H1 (cell line): ENCODE data around the gene ZDHHC11. TPM values are rescaled to one million over a fixed set of nuclear protein-coding genes. Genes with fewer than 3 reads are reported as not detected.

Experiments used
- CTCF ChIA-PET: fragments of 300-600 bp; sonication (Branson Sonifier 250); formaldehyde crosslinking; loops from one replicate; lab custom pipeline; 2021; ENCODE audit not compliant: partially characterized antibody; lab: Charles Lee
- POLR2A ChIA-PET: fragments of 300-600 bp; sonication (Branson Sonifier 250); formaldehyde crosslinking; loops from one replicate; lab custom pipeline; 2021; ENCODE audit warnings: inconsistent platforms; ENCODE audit not compliant: partially characterized antibody; lab: Charles Lee
- DNase-seq, 2 experiments: peaks; one replicate each; pipeline versions ENCODE4 v3.0.0 to v3.0.0-alpha.2; 2010 to 2022; ENCODE audit warnings: low spot score in 2 of 2, low read depth in 1 of 2, mixed read lengths in 1 of 2
- FAIRE-seq: peaks from 2 replicates; lab custom pipeline; 2011; peaks lifted over from hg19 to GRCh38; lab: Jason Lieb, UNC
- H2AFZ ChIP-seq: 2 replicates; pipeline ENCODE4 v1.8.1; 2012; ENCODE audit warnings: low read length, inconsistent platforms
- H2AK5ac ChIP-seq: 2 replicates; pipeline ENCODE4 v1.6.1; 2013; ENCODE audit warnings: low read depth, low read length
- H2BK120ac ChIP-seq: replicated peaks from 2 replicates; pipeline ENCODE3; 2013; ENCODE audit warnings: low read depth, low read length, inconsistent platforms
- H2BK12ac ChIP-seq: 2 replicates; pipeline ENCODE4 v1.6.1; 2013; ENCODE audit warnings: low read depth, low read length
- H2BK15ac ChIP-seq: 2 replicates; pipeline ENCODE4 v1.6.1; 2013; ENCODE audit warnings: low read length
- H2BK20ac ChIP-seq: 2 replicates; pipeline ENCODE4 v1.6.1; 2013; ENCODE audit warnings: low read length
- H2BK5ac ChIP-seq: 2 replicates; pipeline ENCODE4 v1.6.1; 2013; ENCODE audit warnings: low read depth, low read length
- H3K14ac ChIP-seq: 2 replicates; pipeline ENCODE4 v1.6.1; 2013; ENCODE audit warnings: inconsistent platforms; ENCODE audit not compliant: insufficient read length
- H3K18ac ChIP-seq: 2 replicates; pipeline ENCODE4 v1.6.1; 2013; ENCODE audit warnings: low read length; ENCODE audit errors: extremely low read depth
- H3K23ac ChIP-seq: 2 replicates; pipeline ENCODE4 v1.6.1; 2013; ENCODE audit warnings: inconsistent platforms; ENCODE audit not compliant: insufficient read length
- H3K23me2 ChIP-seq: 2 replicates; pipeline ENCODE4 v1.6.1; 2013; ENCODE audit warnings: low read depth, low read length
- H3K27ac ChIP-seq: 2 replicates; pipeline ENCODE4 v1.6.1; 2011; ENCODE audit warnings: low read depth, low read length, inconsistent platforms
- H3K27me3 ChIP-seq, 4 experiments: replicated peaks in 1 of 4; 1 replicate in 1 of 4; 2 replicates in 3 of 4; pipeline versions ENCODE4 v1.6.1 to v1.8.1; 2011 to 2013; ENCODE audit warnings: low read length in 3 of 4, mild to moderate bottlenecking in 3 of 4, inconsistent platforms in 2 of 4, mixed read lengths in 2 of 4, moderate library complexity in 1 of 4; ENCODE audit not compliant: control insufficient read depth in 3 of 4, insufficient read depth in 3 of 4; ENCODE audit errors: extremely low read depth in 1 of 4
- H3K36me3 ChIP-seq, 4 experiments: 2 replicates each; pipeline versions ENCODE4 v1.6.1 to v1.8.1; 2011 to 2013; ENCODE audit warnings: mild to moderate bottlenecking in 4 of 4, low read length in 3 of 4, moderate library complexity in 2 of 4, control low read depth in 1 of 4, inconsistent platforms in 1 of 4; ENCODE audit not compliant: insufficient read depth in 4 of 4, control insufficient read depth in 2 of 4
- H3K4ac ChIP-seq: replicated peaks from 2 replicates; pipeline ENCODE3; 2013; ENCODE audit warnings: low read length, low read depth, mixed read lengths, inconsistent platforms; ENCODE audit not compliant: insufficient read length
- H3K4me1 ChIP-seq, 4 experiments: replicated peaks in 1 of 4; 1 replicate in 1 of 4; 2 replicates in 3 of 4; pipeline versions ENCODE4 v1.6.1 to v1.8.1; 2011 to 2013; ENCODE audit warnings: low read length in 3 of 4, inconsistent platforms in 2 of 4, mixed read lengths in 1 of 4; ENCODE audit not compliant: insufficient read depth in 4 of 4, control insufficient read depth in 3 of 4
- H3K4me2 ChIP-seq, 2 experiments: 2 replicates each; pipeline versions ENCODE4 v1.6.1 to v1.8.1; 2011 to 2013; ENCODE audit warnings: low read depth in 2 of 2, low read length in 2 of 2, control low read depth in 1 of 2, inconsistent platforms in 1 of 2, mild to moderate bottlenecking in 1 of 2; ENCODE audit not compliant: insufficient read depth in 1 of 2
- H3K4me3 ChIP-seq, 4 experiments: fragments of 200-600, 300-600 bp in 1 of 4; sonication (generic), shearing (Covaris generic), sonication (Bioruptor Twin) in 1 of 4; 2 replicates each; pipeline versions ENCODE4 v1.5.1 to v1.8.1; 2011 to 2016; ENCODE audit warnings: low read length in 4 of 4, low read depth in 3 of 4, control low read depth in 2 of 4, inconsistent platforms in 2 of 4, mild to moderate bottlenecking in 2 of 4, mixed read lengths in 1 of 4, moderate library complexity in 1 of 4; ENCODE audit not compliant: insufficient read depth in 2 of 4; ENCODE audit errors: extremely low read depth in 1 of 4
- H3K56ac ChIP-seq: replicated peaks from 2 replicates; pipeline ENCODE3; 2013; ENCODE audit warnings: low read depth, mild to moderate bottlenecking, mixed read lengths, low read length, inconsistent platforms; ENCODE audit not compliant: insufficient read length
- H3K79me1 ChIP-seq: 2 replicates; pipeline ENCODE4 v1.6.1; 2013; ENCODE audit warnings: low read depth, low read length, control low read depth
- H3K79me2 ChIP-seq, 2 experiments: 2 replicates each; pipeline versions ENCODE4 v1.6.1 to v1.8.1; 2012 to 2013; ENCODE audit warnings: low read length in 2 of 2, mild to moderate bottlenecking in 2 of 2, inconsistent platforms in 1 of 2; ENCODE audit not compliant: insufficient read depth in 2 of 2, control insufficient read depth in 1 of 2
- H3K9ac ChIP-seq, 4 experiments: replicated peaks in 1 of 4; 1 replicate in 1 of 4; 2 replicates in 3 of 4; pipeline versions ENCODE4 v1.6.1 to v1.8.1; 2011 to 2013; ENCODE audit warnings: low read depth in 3 of 4, low read length in 3 of 4, control low read depth in 2 of 4, mild to moderate bottlenecking in 2 of 4, moderate library complexity in 2 of 4, inconsistent platforms in 1 of 4; ENCODE audit errors: extremely low read depth in 1 of 4
- H3K9me3 ChIP-seq, 2 experiments: 2 replicates each; pipeline versions ENCODE4 v1.6.1 to v1.8.1; 2012 to 2013; ENCODE audit warnings: mild to moderate bottlenecking in 2 of 2, moderate library complexity in 2 of 2, control low read depth in 1 of 2, inconsistent platforms in 1 of 2, low read depth in 1 of 2, low read length in 1 of 2, mixed read lengths in 1 of 2; ENCODE audit not compliant: insufficient read depth in 2 of 2
- H4K20me1 ChIP-seq, 2 experiments: replicated peaks in 1 of 2; 2 replicates each; pipeline versions ENCODE3 to v1.8.1; 2011 to 2013; ENCODE audit warnings: inconsistent platforms in 2 of 2, low read length in 2 of 2, mild to moderate bottlenecking in 1 of 2; ENCODE audit not compliant: insufficient read depth in 2 of 2, control insufficient read depth in 1 of 2
- H4K5ac ChIP-seq: 2 replicates; pipeline ENCODE4 v1.6.1; 2013; ENCODE audit warnings: low read length, low read depth, mixed read lengths, inconsistent platforms; ENCODE audit not compliant: insufficient read length
- H4K8ac ChIP-seq: 2 replicates; pipeline ENCODE4 v1.8.0; 2013; ENCODE audit warnings: mild to moderate bottlenecking, moderate library complexity, low read length, inconsistent platforms; ENCODE audit not compliant: insufficient read depth; ENCODE audit errors: extremely low read depth
- H4K91ac ChIP-seq: replicated peaks from 2 replicates; pipeline ENCODE3; 2013; ENCODE audit warnings: low read length, mixed read lengths, inconsistent platforms; ENCODE audit not compliant: insufficient read length
- ASH2L ChIP-seq: fragments of 200-600, 300-600 bp; sonication (generic); IDR thresholded peaks from one replicate; pipeline ENCODE4 v1.7.1; 2017; ENCODE audit warnings: low read length
- CBX8 ChIP-seq: fragments of 300-800, 300-1000 bp; sonication (generic); IDR thresholded peaks from 2 replicates; pipeline ENCODE4 v1.7.1; 2016; ENCODE audit warnings: low read depth, low read length, borderline replicate concordance
- GABPA ChIP-seq: IDR thresholded peaks from 2 replicates; pipeline ENCODE4 v1.6.1; 2011; ENCODE audit warnings: mild to moderate bottlenecking, low read length, moderate library complexity, borderline replicate concordance; ENCODE audit not compliant: insufficient read depth
- HDAC6 ChIP-seq: IDR thresholded peaks from one replicate; pipeline ENCODE4 v1.7.1; 2012; ENCODE audit warnings: low read depth, mild to moderate bottlenecking, inconsistent platforms, low read length, moderate library complexity
- MAFK ChIP-seq: IDR thresholded peaks from 2 replicates; pipeline ENCODE4 v1.6.1; 2012; ENCODE audit warnings: low read depth, mild to moderate bottlenecking, improper control_type of control experiment, low read length
- NRF1 ChIP-seq: IDR thresholded peaks from 2 replicates; pipeline ENCODE4 v1.6.1; 2011; ENCODE audit warnings: mild to moderate bottlenecking, low read depth, low read length, improper control_type of control experiment
- RXRA ChIP-seq: IDR thresholded peaks from 2 replicates; pipeline ENCODE4 v1.6.1; 2011; ENCODE audit warnings: low read depth, mild to moderate bottlenecking, low read length, moderate library complexity; ENCODE audit not compliant: insufficient read depth
- SP2 ChIP-seq: IDR thresholded peaks from 2 replicates; pipeline ENCODE4 v1.6.1; 2012; ENCODE audit warnings: mild to moderate bottlenecking, low read length, inconsistent platforms
- SP4 ChIP-seq: IDR thresholded peaks from 2 replicates; pipeline ENCODE4 v1.6.1; 2012; ENCODE audit warnings: low read length, inconsistent platforms
- SUZ12 ChIP-seq: fragments of 200-600 bp; sonication (generic); IDR thresholded peaks from 2 replicates; pipeline ENCODE4 v1.6.1; 2012; ENCODE audit warnings: mild to moderate bottlenecking, inconsistent platforms, low read length, moderate library complexity, mixed read lengths
- TAF1 ChIP-seq: IDR thresholded peaks from 2 replicates; pipeline ENCODE4 v1.6.1; 2011; ENCODE audit warnings: mild to moderate bottlenecking, low read depth, low read length
- TEAD4 ChIP-seq: IDR thresholded peaks from 2 replicates; pipeline ENCODE4 v1.6.1; 2012; ENCODE audit warnings: low read depth, low read length, inconsistent platforms, mixed read lengths
- WGBS, 2 experiments: shearing (Covaris generic) in 1 of 2; methylation state at CpG; one replicate each; pipeline versions ENCODE4 v1.1.6 to v1.1.7; 2013 to 2015; ENCODE audit warnings: low lambda C conversion rate in 2 of 2, mixed read lengths in 2 of 2, inconsistent platforms in 1 of 2, low coverage in 1 of 2, missing lambda C conversion rate in 1 of 2; ENCODE audit not compliant: insufficient replicate concordance in 2 of 2, insufficient coverage in 1 of 2, insufficient read length in 1 of 2; ENCODE audit errors: extremely low coverage in 1 of 2, missing lambda C conversion rate in 1 of 2; 5-methylcytosine and 5-hydroxymethylcytosine counted together
- polyA plus RNA-seq, 7 experiments: library from polyadenylated mRNA; depleted of rRNA in 3 of 7; stranded (reverse) in 5 of 7; unstranded in 2 of 7; fragments of >200 nt in 5 of 7; fragments of 200-250 nt in 2 of 7; gene quantifications; 1 replicate in 5 of 7; 2 replicates in 1 of 7; 4 replicates in 1 of 7; pipeline versions ENCODE4 v1.2.1 to v1.2.3, GENCODE V29; 2011 to 2013; ENCODE audit warnings: missing spikeins in 2 of 7, mixed read lengths in 2 of 7
- total RNA-seq: library from RNA; stranded (reverse); fragmentation: NEBNext Ultra II Directional; extraction: Animal tissue kit (Norgen Biotek cat#: 25700); gene quantifications from 2 replicates; pipeline ENCODE4 v1.2.1, GENCODE V29; 2021

Gene ZDHHC11
- total and polyA plus RNA-seq, 2 of the 8 experiments (the other 6 are each of a cell fraction or from before 2014, with no cell fraction given): 4.7 to 16.6 TPM

- Histone ChIP-seq H3K79me1 (peaks cover 16% of the 10 kb centered on the region), H2BK120ac (no peak overlapping the region), H2BK5ac (no peak overlapping the region), H3K4me2 (peak overlapping the region; percentile 94 to 100), H3K36me3 (peaks cover 11 to 47% (median 36%) of the 10 kb centered on the region in 4 experiments), H4K5ac (no peak overlapping the region), H3K14ac (no peak overlapping the region), H2BK12ac (no peak overlapping the region), H3K27ac (no peak overlapping the region), H3K27me3 (no peaks in the 10 kb centered on the region), H3K79me2 (peaks cover 14 to 67% of the 10 kb centered on the region in 2 experiments), H2BK20ac (no peak overlapping the region), H2BK15ac (no peak overlapping the region), H4K8ac (peak overlapping the region; percentile 38; the same call in 1 of the 2 replicates), H4K20me1 (peaks cover 2 to 7% of the 10 kb centered on the region in 2 experiments), H3K23me2 (peaks cover 11% of the 10 kb centered on the region), H2AK5ac (peak overlapping the region; percentile 57; the same call in 1 of the 2 replicates), H2AFZ (no peak overlapping the region), H3K4me1 (peaks cover 0 to 13% (median 7%) of the 10 kb centered on the region in 4 experiments; a peak in 6 of 7 replicates), H3K4me3 (peak overlapping the region; percentile 86 to 95 (median 90)), H3K9me3 (no peaks in the 10 kb centered on the region), H3K23ac (no peak overlapping the region), H3K4ac (peak overlapping the region; percentile 27), H3K18ac (no peak overlapping the region), H3K56ac (no peak overlapping the region), H3K9ac (peak overlapping the region in 3 of 4 experiments; percentile 84 to 88 (median 86); a peak in 6 of 7 replicates), H4K91ac (no peak overlapping the region)
- ChIA-PET CTCF (interaction anchor here (0.8 to 6.9 kb wide), 4 partner anchors 8 to 37 kb away, joined by 3 to 38 read pairs (median 4); no protein-coding TSS in a partner anchor), POLR2A (interaction anchor here (1.3 to 8.8 kb wide), 6 partner anchors 8 to 230 kb away, joined by 3 to 46 read pairs (median 6); no protein-coding TSS in a partner anchor)
- 81% methylated on average over 9 of the region's 9 CpGs; no CpG with 5 or more reads in 1 of the 2 experiments for whole genome bisulfite sequencing, 2 experiments
- FAIRE-seq (no peak), DNase-seq (no peak)
- TF ChIP-seq SP4: no peak
- no peak for TF ChIP-seq HDAC6
- TF ChIP-seq NRF1: no peak
- no peak for TF ChIP-seq CBX8
- TF ChIP-seq TAF1: no peak
- no peak for TF ChIP-seq RXRA
- TF ChIP-seq SP2: no peak
- TF ChIP-seq TEAD4: no peak
- no peak for TF ChIP-seq GABPA
- no peak for TF ChIP-seq MAFK
- no peak for TF ChIP-seq SUZ12
- no peak for TF ChIP-seq ASH2L
Observed at GRCh38 chr5:893711-894110, 42.9 kb upstream of the ZDHHC11 start.
